ENCODE results near the gene GPR35.

Gene GPR35

DNA sequence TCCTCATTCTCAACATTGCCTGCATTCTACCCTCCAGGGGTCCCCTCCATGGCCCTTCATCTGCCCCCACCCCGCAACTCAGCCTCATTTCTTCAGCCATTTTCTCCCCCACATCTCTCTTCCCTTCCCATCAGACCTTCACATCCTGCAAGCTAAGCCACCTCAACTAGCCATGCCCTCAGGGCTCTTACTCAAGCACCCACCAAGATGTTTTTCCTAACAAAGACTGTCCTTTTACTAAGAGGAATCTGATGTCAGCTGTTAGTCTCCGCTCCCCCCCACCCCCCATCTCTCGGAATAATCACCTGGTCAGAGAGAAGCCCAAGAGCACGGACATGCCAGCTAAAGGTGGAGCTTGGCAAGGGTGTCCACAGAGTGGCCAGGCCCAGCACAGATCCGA lies 43.5 kb upstream of the GPR35 start:
- TF ChIP-seq POLR2AphosphoS5 (IDR thresholded peaks at IDR 0.05; ENCODE audit: low read depth, low read length) (no peak), POLR2A (IDR thresholded peaks at IDR 0.05; ENCODE audit: low read depth, low read length) (no peak), TAF1 (IDR thresholded peaks at IDR 0.05; ENCODE audit: low read depth, low read length) (no peak), PAX5 (IDR thresholded peaks at IDR 0.05; ENCODE audit: insufficient read depth, low read length, severe bottlenecking) (no peak), POU2F2 (IDR thresholded peaks at IDR 0.05; ENCODE audit: low read depth, low read length) (no peak), SPI1 (IDR thresholded peaks at IDR 0.05; ENCODE audit: low read depth, low read length) (no peak)
- DNase-seq (ENCODE audit: insufficient read length, low spot score) (no peak), FAIRE-seq (no peak)

DNA sequence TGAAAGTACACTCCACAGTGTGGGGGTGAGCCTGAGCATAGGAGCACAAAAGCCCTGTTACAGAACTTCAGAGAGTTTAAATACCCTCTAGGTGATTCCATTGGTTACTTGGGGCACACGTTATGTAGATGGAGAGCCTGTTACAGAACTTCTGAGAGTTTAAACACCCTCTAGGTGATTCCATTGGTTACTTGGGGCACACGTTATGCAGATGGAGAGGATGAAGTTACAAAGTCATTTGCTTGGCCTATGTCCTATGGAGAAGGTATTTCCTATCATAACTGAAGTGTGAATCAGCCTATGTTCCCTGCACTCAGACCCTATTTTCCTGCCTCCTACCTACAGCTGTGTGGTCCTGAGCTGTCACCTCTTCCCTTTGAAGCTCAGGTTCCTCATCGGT lies 42.5 kb upstream of the GPR35 start:
- FAIRE-seq: no peak
- no peak for DNase-seq (ENCODE audit: insufficient read length, low spot score)
- TF ChIP-seq TAF1 (IDR thresholded peaks at IDR 0.05; ENCODE audit: low read depth, low read length) (no peak), POLR2A (IDR thresholded peaks at IDR 0.05; ENCODE audit: low read depth, low read length) (peak; percentile 24; the same call in 1 of the 2 replicates)

DNA sequence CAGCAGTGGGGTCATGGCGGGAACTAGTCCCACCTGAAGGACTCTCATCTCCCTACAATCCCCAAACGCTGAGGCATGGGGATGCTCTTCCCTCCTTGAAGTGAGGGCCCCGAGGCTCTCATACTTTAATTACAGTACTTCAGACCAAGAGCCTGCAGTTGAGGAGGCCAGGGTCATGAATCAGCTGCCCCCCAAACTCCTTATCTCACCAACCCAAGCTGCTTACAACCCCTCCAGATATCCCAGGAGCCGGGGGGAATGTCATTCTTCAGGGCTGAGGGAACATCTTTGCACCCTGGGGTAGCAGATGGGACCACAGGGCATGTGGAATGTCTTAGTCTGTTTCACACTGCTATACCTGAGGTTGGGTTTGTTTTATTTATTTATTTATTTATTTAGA lies 41.5 kb upstream of the GPR35 start:
- FAIRE-seq: no peak
- DNase-seq (ENCODE audit: insufficient read length, low spot score): no peak
- TF ChIP-seq PAX5 (IDR thresholded peaks at IDR 0.05; ENCODE audit: insufficient read depth, low read length, severe bottlenecking) (no peak), POLR2A (IDR thresholded peaks at IDR 0.05; ENCODE audit: low read depth, low read length) (no peak), POLR2AphosphoS5 (IDR thresholded peaks at IDR 0.05; ENCODE audit: low read depth, low read length) (no peak), TAF1 (IDR thresholded peaks at IDR 0.05; ENCODE audit: low read depth, low read length) (no peak), SPI1 (IDR thresholded peaks at IDR 0.05; ENCODE audit: low read depth, low read length) (no peak), POU2F2 (IDR thresholded peaks at IDR 0.05; ENCODE audit: low read depth, low read length) (no peak)

DNA sequence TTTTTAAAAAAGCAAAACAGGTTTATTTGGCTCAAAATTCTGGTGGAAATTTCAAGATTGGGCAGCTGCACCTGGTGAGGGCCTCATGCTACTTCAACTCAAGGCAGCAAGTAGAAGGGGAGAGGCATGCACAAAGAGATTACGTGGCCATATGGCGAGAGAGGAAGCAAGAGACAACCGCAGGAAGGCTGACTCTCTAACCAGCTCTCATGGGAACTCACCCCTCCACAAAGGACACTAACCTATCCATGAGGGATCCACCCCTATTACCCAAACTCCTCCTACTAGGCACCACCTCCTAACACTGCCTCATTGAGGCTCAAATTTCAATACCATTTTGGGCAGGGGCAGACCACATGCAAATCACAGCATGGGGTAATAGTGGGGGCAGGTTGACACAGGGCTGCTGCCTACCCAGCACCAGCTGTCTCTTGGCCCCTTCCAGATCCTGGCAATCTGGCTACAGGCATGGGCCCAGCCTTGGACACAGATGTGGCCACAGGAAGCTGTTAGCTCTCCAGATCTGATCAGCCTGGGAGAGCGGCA lies 40.7 kb upstream of the GPR35 start:
- FAIRE-seq (peak; percentile 99), DNase-seq (ENCODE audit: insufficient read length, low spot score) (no peak)
- TF ChIP-seq TAF1 (IDR thresholded peaks at IDR 0.05; ENCODE audit: low read depth, low read length) (peak; percentile 35; the same call in 1 of the 2 replicates), POLR2A (IDR thresholded peaks at IDR 0.05; ENCODE audit: low read depth, low read length) (peak; percentile 54; the same call in 1 of the 2 replicates), PAX5 (IDR thresholded peaks at IDR 0.05; ENCODE audit: insufficient read depth, low read length, severe bottlenecking) (no peak), POLR2AphosphoS5 (IDR thresholded peaks at IDR 0.05; ENCODE audit: low read depth, low read length) (peak; percentile 27; the same call in 1 of the 2 replicates), POU2F2 (IDR thresholded peaks at IDR 0.05; ENCODE audit: low read depth, low read length) (peak; percentile 99), SPI1 (IDR thresholded peaks at IDR 0.05; ENCODE audit: low read depth, low read length) (peak; percentile 66)

DNA sequence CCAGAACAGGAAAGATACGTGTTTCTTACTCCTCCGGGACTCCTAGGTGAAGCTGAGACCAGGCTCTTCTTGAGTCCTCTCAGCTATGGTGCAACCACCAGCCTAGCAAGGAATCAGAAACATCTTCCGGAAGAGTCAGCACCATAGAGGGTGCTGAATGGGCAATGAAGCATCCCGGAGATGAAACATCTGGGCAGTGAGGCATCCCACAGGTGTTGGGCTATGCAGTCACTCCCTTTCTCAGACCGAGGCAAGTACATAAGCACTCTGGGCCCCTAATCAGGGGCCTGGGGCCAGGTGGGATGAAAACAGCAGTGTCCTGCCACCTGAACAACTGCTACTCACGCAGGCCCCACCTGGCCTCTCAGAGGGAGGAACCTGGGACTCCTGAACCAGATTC lies 40.2 kb upstream of the GPR35 start:
- no peak for TF ChIP-seq TAF1 (IDR thresholded peaks at IDR 0.05; ENCODE audit: low read depth, low read length)
- TF ChIP-seq POLR2A (IDR thresholded peaks at IDR 0.05; ENCODE audit: low read depth, low read length): peak; percentile 10; the same call in 1 of the 2 replicates
- FAIRE-seq (peak; percentile 84), DNase-seq (ENCODE audit: insufficient read length, low spot score) (no peak)

DNA sequence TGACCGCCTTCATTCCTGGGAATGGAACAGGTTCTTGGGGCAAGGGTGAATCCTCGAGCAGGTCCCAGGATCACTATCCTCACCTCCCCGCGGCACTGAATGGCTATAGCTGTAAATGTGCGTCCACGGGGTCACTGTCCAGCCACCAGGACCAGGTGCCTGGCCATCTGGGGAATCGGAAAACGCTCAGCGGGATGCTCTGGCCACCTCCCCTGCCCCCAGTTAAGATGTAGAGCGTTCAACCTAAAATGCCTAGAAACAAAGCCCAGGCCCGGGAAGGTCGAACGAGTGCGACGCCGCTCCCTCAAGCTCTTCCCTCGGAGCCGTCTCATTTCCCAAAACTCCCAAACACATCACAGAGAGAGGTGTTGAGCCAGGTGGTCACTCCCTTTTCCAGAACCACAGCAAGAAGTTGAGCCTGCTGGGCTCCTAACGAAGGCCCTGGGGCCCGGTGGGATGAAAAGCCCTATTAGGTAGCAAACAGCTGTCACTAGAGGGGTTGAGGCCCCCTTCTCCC lies 39.5 kb upstream of the GPR35 start:
- TF ChIP-seq POU2F2 (IDR thresholded peaks at IDR 0.05; ENCODE audit: low read depth, low read length) (no peak), TAF1 (IDR thresholded peaks at IDR 0.05; ENCODE audit: low read depth, low read length) (no peak), POLR2A (IDR thresholded peaks at IDR 0.05; ENCODE audit: low read depth, low read length) (no peak), SPI1 (IDR thresholded peaks at IDR 0.05; ENCODE audit: low read depth, low read length) (no peak), PAX5 (IDR thresholded peaks at IDR 0.05; ENCODE audit: insufficient read depth, low read length, severe bottlenecking) (no peak), POLR2AphosphoS5 (IDR thresholded peaks at IDR 0.05; ENCODE audit: low read depth, low read length) (no peak)
- FAIRE-seq: peak; percentile 9
- DNase-seq (ENCODE audit: insufficient read length, low spot score): no peak

DNA sequence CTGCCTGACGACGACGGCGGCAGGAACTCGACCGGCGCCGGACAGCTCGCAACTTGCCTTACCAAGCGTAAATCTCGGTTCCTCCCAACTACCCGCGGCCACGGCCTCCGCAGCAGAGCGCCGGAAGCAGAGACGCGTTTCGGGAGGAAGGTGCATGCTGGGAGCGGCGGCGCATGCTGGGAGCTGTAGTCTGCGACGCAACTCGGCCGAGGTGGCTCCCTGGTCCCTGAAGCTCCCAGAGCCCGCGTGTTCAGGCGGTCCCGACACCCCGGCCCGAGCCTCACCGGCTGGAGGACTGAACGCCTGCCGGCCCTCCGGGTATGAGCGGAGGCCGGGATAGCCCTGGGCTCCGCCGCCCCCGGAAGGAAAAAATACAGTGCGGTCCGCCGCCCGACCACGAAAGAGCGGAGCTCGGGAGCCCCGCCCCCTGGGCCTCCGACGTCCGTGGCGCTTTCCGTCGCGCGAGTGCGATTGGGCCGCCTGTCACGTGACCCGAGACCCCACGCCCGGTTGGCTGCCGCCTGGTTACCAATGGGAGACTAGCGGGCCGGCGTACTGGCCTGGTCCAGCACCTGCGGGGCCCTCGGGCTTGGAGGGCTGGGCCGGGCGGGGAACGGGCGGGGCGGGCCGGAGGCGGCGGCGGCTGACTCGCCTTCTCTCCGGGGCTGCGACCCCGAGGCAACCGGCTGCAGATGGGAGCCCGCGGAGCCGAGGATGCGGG lies 38.9 kb upstream of the GPR35 start, which contains the start of gene CAPN10:
Gene CAPN10, plus strand, starts transcription at position 537 of the 721 bp plus-strand sequence. Its CDS starts 178 bp downstream, at position 715.
- FAIRE-seq (peak; percentile 99), DNase-seq (ENCODE audit: insufficient read length, low spot score) (peak; percentile 97)
- TF ChIP-seq POLR2A (IDR thresholded peaks at IDR 0.05; ENCODE audit: low read depth, low read length): peak; percentile 91
- TF ChIP-seq POU2F2 (IDR thresholded peaks at IDR 0.05; ENCODE audit: low read depth, low read length): peak; percentile 87
- TF ChIP-seq POLR2AphosphoS5 (IDR thresholded peaks at IDR 0.05; ENCODE audit: low read depth, low read length): peak; percentile 93
- TF ChIP-seq TAF1 (IDR thresholded peaks at IDR 0.05; ENCODE audit: low read depth, low read length): peak; percentile 85
- TF ChIP-seq SPI1 (IDR thresholded peaks at IDR 0.05; ENCODE audit: low read depth, low read length): peak; percentile 87
- peak; percentile 51 for TF ChIP-seq PAX5 (IDR thresholded peaks at IDR 0.05; ENCODE audit: insufficient read depth, low read length, severe bottlenecking)

DNA sequence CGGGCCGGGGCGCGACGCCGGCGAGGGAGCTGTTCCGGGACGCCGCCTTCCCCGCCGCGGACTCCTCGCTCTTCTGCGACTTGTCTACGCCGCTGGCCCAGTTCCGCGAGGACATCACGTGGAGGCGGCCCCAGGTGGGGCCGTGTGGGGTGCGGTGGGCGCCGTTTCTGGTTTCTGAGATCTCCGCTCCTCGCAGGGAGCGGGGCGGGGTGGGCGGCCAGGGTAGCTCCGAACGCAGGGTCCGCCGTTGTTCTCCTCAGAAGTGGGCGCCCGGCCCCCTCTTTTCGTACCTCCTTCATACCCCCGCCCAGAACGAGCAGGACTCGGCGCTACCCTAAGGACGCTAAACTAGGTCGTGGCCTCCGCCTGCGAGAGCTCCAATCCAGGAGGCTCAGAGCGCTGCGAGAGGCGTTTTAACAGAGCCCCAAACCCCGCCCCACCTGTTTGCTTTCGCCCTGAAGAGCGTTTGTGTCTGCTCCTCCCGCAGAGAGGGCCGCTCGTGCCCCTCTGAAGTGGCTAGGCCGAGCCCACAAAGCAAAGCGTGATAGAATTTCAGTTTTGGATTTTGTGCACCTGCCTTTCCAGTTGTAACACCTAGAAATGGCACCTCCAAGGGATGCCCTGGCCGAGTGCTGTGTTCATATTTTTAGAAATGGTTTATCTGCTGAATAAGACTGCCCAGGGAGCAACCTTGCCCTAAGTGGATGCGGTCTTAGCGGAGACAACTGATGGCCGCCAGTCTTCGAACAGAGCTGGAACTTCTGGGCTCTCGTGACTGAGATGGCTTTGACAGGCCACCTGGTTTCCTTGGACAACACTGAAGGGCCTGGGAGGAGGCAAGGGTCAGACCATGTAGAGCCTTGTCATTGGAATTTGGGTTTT lies 38.1 kb upstream of the GPR35 start:
- FAIRE-seq: peak; percentile 87
- TF ChIP-seq SPI1 (IDR thresholded peaks at IDR 0.05; ENCODE audit: low read depth, low read length) (no peak), POLR2A (IDR thresholded peaks at IDR 0.05; ENCODE audit: low read depth, low read length) (no peak), TAF1 (IDR thresholded peaks at IDR 0.05; ENCODE audit: low read depth, low read length) (no peak), PAX5 (IDR thresholded peaks at IDR 0.05; ENCODE audit: insufficient read depth, low read length, severe bottlenecking) (no peak), POU2F2 (IDR thresholded peaks at IDR 0.05; ENCODE audit: low read depth, low read length) (no peak), POLR2AphosphoS5 (IDR thresholded peaks at IDR 0.05; ENCODE audit: low read depth, low read length) (no peak)
- no peak for DNase-seq (ENCODE audit: insufficient read length, low spot score)
